Right renal pelvis (tissue), 4 donors: Measurements from ENCODE around the gene RRP8. TPM values are rescaled to one million over a fixed set of nuclear protein-coding genes. Genes with fewer than 3 reads are reported as not detected.

Experiments
- DNase-seq, 4 donors: peaks; one replicate each; pipeline ENCODE4 v3.0.0-alpha.2; 2013; ENCODE audit warnings: low read depth in 4 of 4, low spot score in 3 of 4, missing footprints in 1 of 4
- polyA plus RNA-seq, 4 donors: library from polyadenylated mRNA; unstranded; fragments of 120-200 nt; gene quantifications; one replicate each; pipeline ENCODE4 v1.2.1, GENCODE V29; 2013; ENCODE audit not compliant: insufficient read length in 4 of 4

Gene RRP8
- polyA plus RNA-seq, 4 donors = 22.4 to 25.4 (median 23.9) TPM

- DNase-seq = no peak
Measured at GRCh38 chr11:6633422-6634408, 30.3 kb upstream of the RRP8 start.

GRCh38 chr11:6632116-6633073, 29.0 kb upstream of the RRP8 start:
- no peak for DNase-seq

- no peak for DNase-seq
Measured at GRCh38 chr11:6631361-6631890, 28.0 kb upstream of the RRP8 start.

GRCh38 chr11:6630632-6631291, 27.3 kb upstream of the RRP8 start:
- no peak for DNase-seq

GRCh38 chr11:6629892-6630631, 26.6 kb upstream of the RRP8 start:
- no peak for DNase-seq

GRCh38 chr11:6629573-6629891, 26.1 kb upstream of the RRP8 start:
- no peak for DNase-seq

- DNase-seq = no peak
Measured at GRCh38 chr11:6628526-6628925, 25.1 kb upstream of the RRP8 start.

GRCh38 chr11:6627762-6628241, 24.4 kb upstream of the RRP8 start:
- no peak for DNase-seq

GRCh38 chr11:6626971-6627761, 23.8 kb upstream of the RRP8 start:
- no peak for DNase-seq

GRCh38 chr11:6625832-6626420, 22.5 kb upstream of the RRP8 start:
- no peak for DNase-seq

- DNase-seq = no peak
Measured at GRCh38 chr11:6625156-6625831, 21.9 kb upstream of the RRP8 start.

GRCh38 chr11:6623391-6624363, 20.3 kb upstream of the RRP8 start:
- DNase-seq = no peak

- no peak for DNase-seq
Measured at GRCh38 chr11:6622261-6623171, 19.1 kb upstream of the RRP8 start.

- no peak for DNase-seq
Measured at GRCh38 chr11:6621711-6622211, 18.3 kb upstream of the RRP8 start.

GRCh38 chr11:6620636-6621035, 17.2 kb upstream of the RRP8 start:
- no peak for DNase-seq
